Ovary (tissue), 3 donors: ENCODE results near the gene SLC38A3.

Experiments
- CTCF ChIP-seq, 3 donors: fragments of 450-650 bp in 2 of 3; fragments of 200-600 bp in 1 of 3; IDR thresholded peaks; one replicate each; pipeline versions ENCODE4 v1.5.1 to v1.8.0; 2016 to 2022; ENCODE audit warnings: antibody characterized with exemption in 3 of 3, mild to moderate bottlenecking in 1 of 3
- EP300 ChIP-seq: sonication (generic); formaldehyde crosslinking; IDR thresholded peaks from one replicate; pipeline ENCODE4 v1.6.1; 2017; ENCODE audit warnings: antibody characterized with exemption
- POLR2A ChIP-seq: fragments of 450-650 bp; IDR thresholded peaks from one replicate; pipeline ENCODE4 v1.6.1; 2017; ENCODE audit warnings: antibody characterized with exemption, mild to moderate bottlenecking, moderate library complexity
- donor health status: DM: no; HTN: no; CAD: no.

DNA sequence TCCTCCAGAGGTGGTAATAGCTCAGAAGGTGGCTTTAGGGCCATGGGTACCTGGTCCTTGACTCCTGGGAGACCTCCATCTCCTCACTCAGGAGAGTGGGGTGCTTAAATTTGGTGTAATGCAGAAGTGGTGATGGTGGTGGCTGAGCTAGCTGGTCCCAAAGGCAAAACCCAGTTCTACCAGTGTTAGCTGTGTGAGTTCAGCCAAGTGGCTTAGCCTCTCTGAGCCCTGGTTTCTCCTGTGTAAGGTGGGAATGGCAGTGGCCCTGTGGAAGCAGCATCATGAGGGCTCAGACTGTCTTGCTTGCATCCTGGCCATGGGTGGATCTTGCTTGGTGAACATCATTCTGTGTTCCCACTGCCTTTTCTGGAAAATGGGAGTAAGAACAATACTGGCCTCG is 40.6 kb upstream of the SLC38A3 start:
- TF ChIP-seq CTCF (IDR thresholded peaks at IDR 0.05) (no peak), POLR2A (no peak), EP300 (no peak)
